ENCODE results near the gene ABAT. TPM values are rescaled to one million over a fixed set of nuclear protein-coding genes. Genes with fewer than 3 reads are reported as not detected.

Gene ABAT
- total RNA-seq, 2 experiments from 2014 or later, result 2.0 to 6.7 TPM

- H3K4me1 ChIP-seq (ENCODE audit: insufficient read depth, low read length, poor library complexity, severe bottlenecking), result peaks cover 5% of the 10 kb centered on the region
- no peaks in the 10 kb centered on the region for H4K20me1 ChIP-seq (ENCODE audit: insufficient read depth, low read length)
- CTCF ChIA-PET (ENCODE audit: unreplicated experiment), result no interaction called here
Measured at GRCh38 chr16:8725513-8726178, 51.2 kb downstream of the ABAT start.

GRCh38 chr16:8727131-8727806 lies 52.9 kb downstream of the ABAT start:
- CTCF ChIA-PET (ENCODE audit: unreplicated experiment), result no interaction called here
- H3K4me3 ChIP-seq (ENCODE audit: low read depth, low read length, poor library complexity, severe bottlenecking), result no peak overlapping the region
- TF ChIP-seq EZH2phosphoT487 (IDR thresholded peaks at IDR 0.05; ENCODE audit: borderline replicate concordance, low read depth, low read length), result no peak
- TF ChIP-seq CTCF (conservative IDR thresholded peaks at IDR 0.05; ENCODE audit: low read length), result no peak
- no peaks in the 10 kb centered on the region for H3K79me2 ChIP-seq (ENCODE audit: insufficient read depth, low read depth, low read length)
- BruUV-seq (replicated peaks), result no TSS peak
- POLR2A ChIA-PET, result interaction anchor here (0.7 kb wide), 1 partner anchor 49 kb away, joined by 3 read pairs; no protein-coding TSS in a partner anchor
- H3K4me2 ChIP-seq (ENCODE audit: low read length), result no peak overlapping the region
- intact Hi-C loops (cut with micrococcal nuclease; ENCODE audit: unreplicated experiment), result no loop called here
- no peak overlapping the region for H2AFZ ChIP-seq (ENCODE audit: low read length)
- no peaks in the 10 kb centered on the region for H4K20me1 ChIP-seq (ENCODE audit: insufficient read depth, low read length)
- H3K4me1 ChIP-seq (ENCODE audit: insufficient read depth, low read length, poor library complexity, severe bottlenecking), result peaks cover 5% of the 10 kb centered on the region
- DNase-seq (ENCODE audit: low spot score), result no peak
- H3K9me3 ChIP-seq (ENCODE audit: low read length), result no peaks in the 10 kb centered on the region
- H3K9me2 ChIP-seq (ENCODE audit: insufficient read depth, low read length), result no peaks in the 10 kb centered on the region
- no peaks in the 10 kb centered on the region for H3K36me3 ChIP-seq (ENCODE audit: insufficient read depth, low read length)
- no peak overlapping the region for H3K27ac ChIP-seq (ENCODE audit: low read depth, low read length, poor library complexity, severe bottlenecking)

More at GRCh38 chr16:8725513-8726178, 51.2 kb downstream of the ABAT start:
- DNase-seq (ENCODE audit: low spot score), result no peak
- no peak overlapping the region for H2AFZ ChIP-seq (ENCODE audit: low read length)
- H3K9me2 ChIP-seq (ENCODE audit: insufficient read depth, low read length), result no peaks in the 10 kb centered on the region
- no peak overlapping the region for H3K4me2 ChIP-seq (ENCODE audit: low read length)
- H3K36me3 ChIP-seq (ENCODE audit: insufficient read depth, low read length), result no peaks in the 10 kb centered on the region
- TF ChIP-seq CTCF (conservative IDR thresholded peaks at IDR 0.05; ENCODE audit: low read length) (no peak), EZH2phosphoT487 (IDR thresholded peaks at IDR 0.05; ENCODE audit: borderline replicate concordance, low read depth, low read length) (no peak)
- intact Hi-C loops (cut with micrococcal nuclease; ENCODE audit: unreplicated experiment), result no loop called here
- H3K9me3 ChIP-seq (ENCODE audit: low read length), result no peaks in the 10 kb centered on the region
- H3K4me3 ChIP-seq (ENCODE audit: low read depth, low read length, poor library complexity, severe bottlenecking), result no peak overlapping the region
- no peak overlapping the region for H3K27ac ChIP-seq (ENCODE audit: low read depth, low read length, poor library complexity, severe bottlenecking)
- no TSS peak for BruUV-seq (replicated peaks)
- POLR2A ChIA-PET, result no interaction called here
- H3K79me2 ChIP-seq (ENCODE audit: insufficient read depth, low read depth, low read length), result no peaks in the 10 kb centered on the region

All from OCI-LY7 (cell line).